Breast epithelium (tissue), 4 donors: ENCODE results near the gene HSP90AB1. TPM values are rescaled to one million over a fixed set of nuclear protein-coding genes. Genes with fewer than 3 reads are reported as not detected.
A peak's percentile ranks its signal among the peaks of the same experiment; 100 is the strongest.

Experiments used
- DNase-seq, 2 donors: peaks; one replicate each; pipeline ENCODE4 v3.0.0-alpha.2; 2019; ENCODE audit warnings: low spot score in 2 of 2
- H3K27ac ChIP-seq, 2 donors: fragments of 200-600 bp; sonication (generic) in 1 of 2; one replicate each; pipeline ENCODE4 v1.5.1; 2016 to 2019; ENCODE audit warnings: mild to moderate bottlenecking in 1 of 2
- H3K27me3 ChIP-seq, 2 donors: fragments of 200-600 bp; sonication (generic) in 1 of 2; one replicate each; pipeline versions ENCODE4 v1.5.1 to v1.6.0; 2017 to 2019; ENCODE audit warnings: control low read depth in 1 of 2, mild to moderate bottlenecking in 1 of 2
- H3K36me3 ChIP-seq: fragments of 200-600 bp; one replicate; pipeline ENCODE4 v1.5.1; 2019
- H3K4me1 ChIP-seq, 2 donors: fragments of 200-600 bp; sonication (generic); one replicate each; pipeline ENCODE4 v1.5.1; 2016 to 2019; ENCODE audit warnings: control low read depth in 1 of 2
- H3K4me3 ChIP-seq, 3 donors: fragments of 200-600 bp; sonication (generic); 1 replicate in 2 of 3; 2 replicates in 1 of 3; pipeline ENCODE4 v1.5.1; 2016 to 2019; ENCODE audit warnings: mild to moderate bottlenecking in 3 of 3, moderate library complexity in 2 of 3
- H3K9me3 ChIP-seq, 2 donors: fragments of 200-600 bp; sonication (generic) in 1 of 2; one replicate each; pipeline ENCODE4 v1.5.1; 2016 to 2019; ENCODE audit warnings: control low read depth in 1 of 2
- POLR2A ChIP-seq: fragments of 450-650 bp; IDR thresholded peaks from one replicate; pipeline ENCODE4 v1.6.1; 2016; ENCODE audit warnings: antibody characterized with exemption, mild to moderate bottlenecking, moderate library complexity
- POLR2AphosphoS5 ChIP-seq, 3 donors: sonication (generic); formaldehyde crosslinking; IDR thresholded peaks; one replicate each; pipeline ENCODE4 v1.6.1; 2017; ENCODE audit warnings: antibody characterized with exemption in 3 of 3
- intact Hi-C: fragments of 100-400 bp; cut with DNase I; formaldehyde crosslinking; loops from one replicate; pipeline ENCODE4 v1.15.1; 2023; ENCODE audit warnings: low total_unique reads
- total RNA-seq, 3 donors: library from RNA; depleted of rRNA; stranded (reverse); fragments of >200 nt; gene quantifications; one replicate each; pipeline ENCODE4 v1.1.0, GENCODE V29; 2016
- TF ChIP-seq, protein P1 (sequence below), 3 donors: fragments of 450-650 bp; IDR thresholded peaks; one replicate each; pipeline ENCODE4 v1.5.1; 2016 to 2017; ENCODE audit warnings: antibody characterized with exemption in 3 of 3, mild to moderate bottlenecking in 3 of 3, moderate library complexity in 3 of 3

HSP90AB1 gene
- total RNA-seq, 3 donors from 2014 or later = 643 to 810 (median 662) TPM

- Histone ChIP-seq H3K4me3 (peak overlapping the region in 1 of 3 donors; percentile 43), H3K27ac (peak overlapping the region; percentile 98 to 99), H3K27me3 (no peaks in the 10 kb centered on the region), H3K9me3 (no peaks in the 10 kb centered on the region), H3K4me1 (peaks cover 14 to 50% of the 10 kb centered on the region in 2 donors), H3K36me3 (no peaks in the 10 kb centered on the region)
- no peak for DNase-seq
- TF ChIP-seq, protein P1, sequence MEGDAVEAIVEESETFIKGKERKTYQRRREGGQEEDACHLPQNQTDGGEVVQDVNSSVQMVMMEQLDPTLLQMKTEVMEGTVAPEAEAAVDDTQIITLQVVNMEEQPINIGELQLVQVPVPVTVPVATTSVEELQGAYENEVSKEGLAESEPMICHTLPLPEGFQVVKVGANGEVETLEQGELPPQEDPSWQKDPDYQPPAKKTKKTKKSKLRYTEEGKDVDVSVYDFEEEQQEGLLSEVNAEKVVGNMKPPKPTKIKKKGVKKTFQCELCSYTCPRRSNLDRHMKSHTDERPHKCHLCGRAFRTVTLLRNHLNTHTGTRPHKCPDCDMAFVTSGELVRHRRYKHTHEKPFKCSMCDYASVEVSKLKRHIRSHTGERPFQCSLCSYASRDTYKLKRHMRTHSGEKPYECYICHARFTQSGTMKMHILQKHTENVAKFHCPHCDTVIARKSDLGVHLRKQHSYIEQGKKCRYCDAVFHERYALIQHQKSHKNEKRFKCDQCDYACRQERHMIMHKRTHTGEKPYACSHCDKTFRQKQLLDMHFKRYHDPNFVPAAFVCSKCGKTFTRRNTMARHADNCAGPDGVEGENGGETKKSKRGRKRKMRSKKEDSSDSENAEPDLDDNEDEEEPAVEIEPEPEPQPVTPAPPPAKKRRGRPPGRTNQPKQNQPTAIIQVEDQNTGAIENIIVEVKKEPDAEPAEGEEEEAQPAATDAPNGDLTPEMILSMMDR (IDR thresholded peaks at IDR 0.05) = no peak
- TF ChIP-seq POLR2A = no peak
- TF ChIP-seq POLR2AphosphoS5 (IDR thresholded peaks at IDR 0.05) = no peak
- intact Hi-C loops = no loop called here
Measured at GRCh38 chr6:44225579-44226325, 21.1 kb upstream of the HSP90AB1 start.

DNA sequence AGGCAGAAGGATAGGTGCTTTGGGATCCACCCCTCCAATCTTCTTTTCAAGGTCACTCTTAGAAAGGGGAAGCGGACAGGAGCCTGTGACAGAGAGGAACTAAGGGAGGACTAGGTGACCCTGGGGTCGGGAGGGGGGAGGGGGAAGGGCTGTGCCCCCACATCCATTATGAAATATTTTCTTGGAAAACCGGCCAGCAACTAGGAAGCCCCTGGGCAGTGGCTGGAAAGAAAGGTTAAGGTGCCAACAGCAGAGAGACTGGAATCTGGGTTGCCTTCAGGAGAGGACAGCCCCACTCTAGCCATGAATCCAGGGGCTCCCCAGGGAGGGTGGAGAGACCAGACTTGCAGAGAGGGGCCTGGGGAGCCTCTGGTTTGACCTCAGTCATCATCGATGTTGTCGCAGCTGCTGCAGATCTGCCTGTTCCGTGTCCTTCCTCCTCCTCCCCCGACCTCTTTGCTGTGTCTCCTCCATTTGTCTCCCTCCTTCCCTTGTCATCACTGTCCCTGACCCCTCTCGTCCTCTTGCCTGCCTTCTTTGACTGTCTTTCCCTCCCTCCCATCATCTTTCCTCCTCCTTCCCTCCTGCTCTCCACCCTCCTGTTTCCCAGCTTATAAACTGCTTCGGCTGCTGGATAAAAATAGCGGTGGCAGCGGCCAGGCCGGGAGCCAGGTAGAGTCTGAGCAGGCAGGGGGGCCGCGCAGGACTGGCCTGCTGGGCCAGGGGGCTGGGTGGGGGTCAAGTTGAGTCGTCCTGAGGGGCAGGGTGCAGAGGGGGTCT is 20.3 kb upstream of the HSP90AB1 start:
- peaks cover 12 to 46% of the 10 kb centered on the region in 2 donors for H3K4me1 ChIP-seq
- DNase-seq = no peak
- peak overlapping the region; percentile 7 to 43 (median 20) for H3K4me3 ChIP-seq
- H3K27me3 ChIP-seq = no peaks in the 10 kb centered on the region
- peak overlapping the region; percentile 98 to 99 for H3K27ac ChIP-seq
- H3K36me3 ChIP-seq = no peaks in the 10 kb centered on the region
- intact Hi-C loops = no loop called here
- no peaks in the 10 kb centered on the region for H3K9me3 ChIP-seq
- TF ChIP-seq POLR2AphosphoS5 (IDR thresholded peaks at IDR 0.05) (no peak), POLR2A (no peak)
- TF ChIP-seq, protein P1 (IDR thresholded peaks at IDR 0.05) = no peak

- Histone ChIP-seq H3K4me3 (peak overlapping the region; percentile 7 to 43 (median 20)), H3K27ac (peak overlapping the region; percentile 98 to 99)
Measured at GRCh38 chr6:44227148-44227793, 19.6 kb upstream of the HSP90AB1 start.

DNA sequence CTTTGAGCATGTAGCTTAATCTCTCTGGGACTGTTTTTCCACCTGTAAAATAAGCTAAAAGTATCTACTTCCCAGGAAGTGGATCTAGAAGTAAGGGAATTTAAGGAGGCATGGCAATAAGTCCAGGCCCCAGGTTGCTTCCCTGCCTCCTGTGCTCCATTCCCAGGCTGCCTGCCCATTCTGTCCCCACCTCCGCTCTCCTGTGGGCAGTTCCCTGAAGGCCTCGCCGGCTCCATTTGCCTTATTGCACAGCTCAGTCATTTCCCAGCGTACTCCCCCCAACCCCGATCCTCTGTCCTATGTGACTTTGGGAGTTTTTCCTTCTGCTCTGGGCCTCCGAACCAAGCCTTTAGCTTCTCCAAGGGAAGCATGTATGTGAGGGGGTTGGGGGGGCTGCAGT is 18.9 kb upstream of the HSP90AB1 start:
- peak overlapping the region; percentile 98 to 99 for H3K27ac ChIP-seq
- DNase-seq = no peak
- H3K9me3 ChIP-seq = no peaks in the 10 kb centered on the region
- TF ChIP-seq POLR2A = no peak
- TF ChIP-seq POLR2AphosphoS5 (IDR thresholded peaks at IDR 0.05) = no peak
- TF ChIP-seq, protein P1 (IDR thresholded peaks at IDR 0.05) = no peak
- no peaks in the 10 kb centered on the region for H3K27me3 ChIP-seq
- H3K4me1 ChIP-seq = peaks cover 11 to 32% of the 10 kb centered on the region in 2 donors
- H3K36me3 ChIP-seq = no peaks in the 10 kb centered on the region
- intact Hi-C loops = no loop called here
- H3K4me3 ChIP-seq = peak overlapping the region in 1 of 3 donors; percentile 1

More at GRCh38 chr6:44227148-44227793, 19.6 kb upstream of the HSP90AB1 start:
- DNase-seq = no peak
- H3K27me3 ChIP-seq = no peaks in the 10 kb centered on the region
- no peaks in the 10 kb centered on the region for H3K9me3 ChIP-seq
- H3K36me3 ChIP-seq = no peaks in the 10 kb centered on the region
- TF ChIP-seq POLR2A (no peak), POLR2AphosphoS5 (IDR thresholded peaks at IDR 0.05) (no peak)
- TF ChIP-seq, protein P1 (IDR thresholded peaks at IDR 0.05) = no peak
- peaks cover 8 to 39% of the 10 kb centered on the region in 2 donors for H3K4me1 ChIP-seq
- intact Hi-C loops = no loop called here
